Tibial artery (tissue), 4 donors: ENCODE data around the gene SYNDIG1.

Source experiments
- DNase-seq, 2 donors: peaks; one replicate each; pipeline ENCODE4 v3.0.0-alpha.2; 2019
- H3K27ac ChIP-seq, 2 donors: fragments of 200-600 bp; sonication (generic) in 1 of 2; 1 replicate in 1 of 2; 2 replicates in 1 of 2; pipeline ENCODE4 v1.5.1; 2018 to 2019; ENCODE audit warnings: mild to moderate bottlenecking in 1 of 2
- H3K27me3 ChIP-seq, 2 donors: fragments of 200-600 bp; sonication (generic) in 1 of 2; one replicate each; pipeline versions ENCODE4 v1.5.1 to v1.6.0; 2016 to 2019
- H3K36me3 ChIP-seq, 3 donors: fragments of 200-600 bp; sonication (generic) in 2 of 3; one replicate each; pipeline ENCODE4 v1.5.1; 2016 to 2019; ENCODE audit warnings: mild to moderate bottlenecking in 2 of 3
- H3K4me1 ChIP-seq, 4 donors: fragments of 200-600 bp; sonication (generic) in 2 of 4; 1 replicate in 3 of 4; 2 replicates in 1 of 4; pipeline ENCODE4 v1.5.1; 2016 to 2019
- H3K4me3 ChIP-seq, 2 donors: fragments of 200-600 bp; sonication (generic) in 1 of 2; 1 replicate in 1 of 2; 2 replicates in 1 of 2; pipeline ENCODE4 v1.5.1; 2018 to 2019; ENCODE audit warnings: mild to moderate bottlenecking in 2 of 2
- H3K9me3 ChIP-seq, 3 donors: fragments of 200-600 bp; sonication (generic) in 1 of 3; one replicate each; pipeline ENCODE4 v1.5.1; 2016 to 2019
- CTCF ChIP-seq, 2 experiments: fragments of 200-600 bp in 1 of 2; fragments of 450-650 bp in 1 of 2; IDR thresholded peaks; one replicate each; pipeline ENCODE4 v1.5.1; 2017 to 2019; ENCODE audit warnings: antibody characterized with exemption in 2 of 2, mild to moderate bottlenecking in 1 of 2, moderate library complexity in 1 of 2
- intact Hi-C: fragments of 100-400 bp; cut with DNase I; formaldehyde crosslinking; loops from one replicate; pipeline ENCODE4 v1.15.0; 2023; ENCODE audit warnings: low total_unique reads

SYNDIG1 gene

GRCh38 chr20:24469116-24469893 lies at the start of gene SYNDIG1:
SYNDIG1 (plus strand) TSS chr20:24469629; CDS start chr20:24543098, 73,469 bp downstream.
- Histone ChIP-seq H3K9me3 (no peaks in the 10 kb centered on the region), H3K4me3 (peak within 1 kb of the TSS; percentile 62 to 65), H3K27ac (peak within 1 kb of the TSS; percentile 77), H3K4me1 (peaks cover 0 to 31% (median 16%) of the 10 kb centered on the region in 4 donors), H3K36me3 (no peaks in the 10 kb centered on the region), H3K27me3 (no peaks in the 10 kb centered on the region)
- no peak for TF ChIP-seq CTCF (IDR thresholded peaks at IDR 0.05)
- peak; percentile 26 to 76 for DNase-seq
- intact Hi-C loops = no loop called here

- H3K4me1 ChIP-seq = no peaks in the 10 kb centered on the region
- no peak overlapping the region for H3K4me3 ChIP-seq
- H3K27me3 ChIP-seq = no peaks in the 10 kb centered on the region
- H3K9me3 ChIP-seq = no peaks in the 10 kb centered on the region
- intact Hi-C loops = no loop called here
- DNase-seq = no peak
- no peak for TF ChIP-seq CTCF (IDR thresholded peaks at IDR 0.05)
- no peak overlapping the region for H3K27ac ChIP-seq
- no peaks in the 10 kb centered on the region for H3K36me3 ChIP-seq
Observed at GRCh38 chr20:24419786-24420185, 49.6 kb upstream of the SYNDIG1 start.

DNA sequence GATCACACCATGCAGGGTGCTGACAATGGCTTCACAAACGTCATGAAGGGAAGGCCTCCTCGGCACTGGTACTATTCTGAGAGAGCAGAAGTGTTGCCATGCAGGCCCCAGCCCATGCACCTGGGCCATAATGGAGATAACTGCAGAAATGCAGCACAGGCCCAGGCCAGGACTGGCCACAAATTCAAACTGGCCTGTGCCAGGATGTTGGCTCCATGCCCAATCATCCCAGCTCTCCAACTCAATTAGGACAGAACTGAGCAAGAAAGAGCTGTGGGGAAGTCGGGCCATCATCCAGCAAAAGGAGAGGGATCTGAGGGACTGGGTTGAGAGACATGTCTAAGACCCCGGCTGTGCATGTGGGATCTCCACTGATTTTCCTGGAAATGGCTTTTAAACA lies 48.9 kb upstream of the SYNDIG1 start:
- intact Hi-C loops = no loop called here
- DNase-seq = no peak
- Histone ChIP-seq H3K27ac (no peak overlapping the region), H3K9me3 (no peaks in the 10 kb centered on the region), H3K27me3 (no peaks in the 10 kb centered on the region), H3K36me3 (no peaks in the 10 kb centered on the region), H3K4me3 (no peak overlapping the region), H3K4me1 (no peaks in the 10 kb centered on the region)
- TF ChIP-seq CTCF (IDR thresholded peaks at IDR 0.05) = no peak

GRCh38 chr20:24421071-24421470 lies 48.4 kb upstream of the SYNDIG1 start:
- TF ChIP-seq CTCF (IDR thresholded peaks at IDR 0.05) = no peak
- intact Hi-C loops = no loop called here
- no peaks in the 10 kb centered on the region for H3K9me3 ChIP-seq

DNA sequence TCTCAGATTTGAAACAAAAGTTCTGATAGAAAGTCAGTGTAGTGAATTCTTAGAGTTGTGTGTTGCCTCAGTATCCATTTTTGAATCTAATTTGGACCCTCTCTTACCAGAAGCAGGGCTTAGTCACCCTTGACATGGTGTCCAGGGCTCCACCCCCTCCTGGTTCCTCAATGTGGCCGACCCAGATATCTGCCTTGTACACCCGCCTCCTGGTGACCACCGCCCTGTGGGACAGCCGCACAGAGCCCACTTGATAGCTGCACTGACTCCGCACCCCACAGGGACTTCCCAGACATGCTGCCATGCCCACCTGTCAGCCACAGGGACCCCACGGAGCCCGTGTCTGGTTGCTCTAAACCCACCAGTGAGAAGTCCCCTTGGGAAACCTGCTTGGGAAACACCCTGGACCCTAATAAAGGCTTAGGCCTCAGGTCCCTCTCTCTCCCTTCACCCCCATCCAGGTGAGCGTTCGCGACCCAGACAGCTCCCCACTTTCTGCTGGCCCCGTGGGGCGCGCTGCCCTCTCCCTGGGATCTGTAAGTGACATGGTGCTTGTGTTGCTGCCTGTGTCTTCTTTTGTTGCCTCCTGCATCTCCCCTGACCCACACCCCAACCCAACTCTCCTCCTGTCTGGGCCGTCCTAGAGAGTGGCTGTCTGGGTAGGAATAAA lies 47.2 kb upstream of the SYNDIG1 start:
- no peak for TF ChIP-seq CTCF (IDR thresholded peaks at IDR 0.05)
- intact Hi-C loops = no loop called here
- no peaks in the 10 kb centered on the region for H3K9me3 ChIP-seq
- no peak overlapping the region for H3K27ac ChIP-seq
- H3K4me3 ChIP-seq = no peak overlapping the region
- no peaks in the 10 kb centered on the region for H3K4me1 ChIP-seq
- H3K36me3 ChIP-seq = no peaks in the 10 kb centered on the region
- H3K27me3 ChIP-seq = no peaks in the 10 kb centered on the region
- no peak for DNase-seq

More at GRCh38 chr20:24421071-24421470, 48.4 kb upstream of the SYNDIG1 start:
- H3K4me3 ChIP-seq = no peak overlapping the region
- H3K27me3 ChIP-seq = no peaks in the 10 kb centered on the region
- no peak for DNase-seq
- H3K27ac ChIP-seq = no peak overlapping the region
- H3K36me3 ChIP-seq = no peaks in the 10 kb centered on the region
- no peaks in the 10 kb centered on the region for H3K4me1 ChIP-seq
